SK-N-MC (cell line): ENCODE measurements around the gene ESPNL.

Source experiments
- EZH2 ChIP-seq: fragments of 200-600 bp; sonication (generic); IDR thresholded peaks from one replicate; pipeline ENCODE4 v1.6.1; 2017; ENCODE audit warnings: antibody characterized with exemption
- FOXP2 ChIP-seq: optimal IDR thresholded peaks from 2 replicates; pipeline ENCODE3; 2011; ENCODE audit warnings: mild to moderate bottlenecking, moderate library complexity; ENCODE audit not compliant: insufficient read depth; ENCODE audit errors: extremely low read length, control extremely low read depth
- POLR2AphosphoS5 ChIP-seq: IDR thresholded peaks from 2 replicates; pipeline ENCODE4 v1.6.1; 2012; ENCODE audit warnings: mild to moderate bottlenecking, low read depth, low read length, borderline replicate concordance

DNA sequence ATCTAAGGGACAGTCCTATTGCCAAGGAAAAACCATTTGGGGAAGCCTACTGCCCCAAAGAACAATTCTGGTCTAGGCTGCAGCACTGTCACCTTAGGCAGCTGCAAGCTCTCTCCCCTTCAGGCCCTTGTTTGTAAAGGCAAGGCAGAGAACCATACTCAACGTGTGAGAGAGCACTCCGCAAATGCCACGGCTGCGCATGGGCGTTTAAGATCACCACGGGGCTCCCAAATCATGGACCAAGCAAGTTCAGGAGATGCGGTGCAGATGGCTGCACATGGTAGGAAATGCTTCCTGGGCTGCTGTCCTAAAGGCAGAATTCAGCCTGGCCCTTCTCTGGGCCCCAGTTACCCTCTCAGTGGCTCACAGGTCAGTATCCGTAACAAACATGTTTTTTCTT is 74.2 kb downstream of the ESPNL start:
- TF ChIP-seq EZH2, result no peak
- no peak for TF ChIP-seq FOXP2
- TF ChIP-seq POLR2AphosphoS5, result no peak
